HG03521 (cell line): ENCODE measurements around the gene MVB12A.

Source experiments
- ATAC-seq: cut with Tn5 transposase; IDR thresholded peaks from one replicate; pipeline ENCODE4 v1.9.1; 2021; ENCODE audit warnings: mild to moderate bottlenecking, moderate library complexity; ENCODE audit not compliant: unreplicated experiment

MVB12A gene

DNA sequence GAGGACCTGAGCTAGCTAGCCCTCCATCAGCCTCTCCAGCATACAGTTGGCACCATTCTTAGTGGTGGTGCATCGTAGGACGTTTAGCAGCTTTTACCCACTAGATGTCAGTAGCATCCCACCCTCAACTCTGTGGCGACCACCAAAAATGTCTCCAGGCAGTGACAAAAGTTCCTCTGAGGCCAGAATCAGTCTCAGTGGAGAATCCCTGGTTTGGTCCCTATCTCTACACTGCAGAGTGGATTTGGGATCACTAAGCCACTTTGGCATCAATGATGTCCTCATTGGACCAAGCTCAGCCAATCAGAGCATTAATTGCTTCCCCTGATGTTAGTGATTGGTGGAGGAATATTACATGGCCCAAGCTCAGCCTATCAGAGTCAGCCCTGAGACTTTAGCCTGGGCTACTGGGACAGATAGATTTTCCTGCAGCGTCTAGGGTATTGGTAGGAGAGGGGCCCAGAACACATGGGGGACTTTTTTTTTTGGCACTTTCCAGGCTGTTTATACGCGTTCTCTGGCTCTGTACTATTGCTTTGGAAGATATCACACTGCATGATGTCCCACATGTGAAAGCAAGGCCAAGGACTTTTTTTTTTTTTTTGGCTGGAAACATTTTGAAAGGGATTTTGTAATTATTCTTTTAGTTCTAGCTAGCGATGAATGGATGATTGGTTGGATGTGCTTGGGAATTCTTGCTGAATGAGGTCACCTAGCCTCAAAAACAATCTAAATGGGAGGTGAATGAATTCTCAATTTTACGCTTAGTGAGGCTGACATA is 21.6 kb downstream of the MVB12A start:
- ATAC-seq = no peak

DNA sequence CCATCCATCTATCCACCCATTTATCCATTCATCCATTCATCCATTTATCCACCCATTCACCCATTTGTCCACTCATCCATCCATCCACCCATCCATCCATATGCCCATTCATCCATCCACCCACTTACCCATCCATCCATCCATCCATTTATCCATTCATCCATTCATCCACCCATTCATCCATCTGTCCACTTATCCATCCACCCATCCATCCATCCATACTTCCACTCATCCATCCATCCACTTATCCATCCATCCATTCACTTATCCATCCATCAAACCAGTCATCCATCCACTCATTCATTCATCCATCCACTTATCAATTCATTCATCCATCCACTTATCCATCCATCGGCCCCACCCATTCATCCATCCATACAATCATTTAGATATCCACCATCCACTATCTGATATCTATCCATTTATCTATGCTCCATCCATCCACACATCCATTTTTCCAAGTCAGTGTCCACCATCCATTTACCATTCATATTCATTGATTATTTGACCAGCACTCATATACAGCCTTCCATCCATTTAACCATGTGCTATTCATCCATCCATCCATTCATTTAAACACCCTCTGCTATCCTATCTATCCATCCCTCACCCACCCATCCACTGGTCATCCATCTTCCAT is 25.8 kb downstream of the MVB12A start:
- no peak for ATAC-seq

DNA sequence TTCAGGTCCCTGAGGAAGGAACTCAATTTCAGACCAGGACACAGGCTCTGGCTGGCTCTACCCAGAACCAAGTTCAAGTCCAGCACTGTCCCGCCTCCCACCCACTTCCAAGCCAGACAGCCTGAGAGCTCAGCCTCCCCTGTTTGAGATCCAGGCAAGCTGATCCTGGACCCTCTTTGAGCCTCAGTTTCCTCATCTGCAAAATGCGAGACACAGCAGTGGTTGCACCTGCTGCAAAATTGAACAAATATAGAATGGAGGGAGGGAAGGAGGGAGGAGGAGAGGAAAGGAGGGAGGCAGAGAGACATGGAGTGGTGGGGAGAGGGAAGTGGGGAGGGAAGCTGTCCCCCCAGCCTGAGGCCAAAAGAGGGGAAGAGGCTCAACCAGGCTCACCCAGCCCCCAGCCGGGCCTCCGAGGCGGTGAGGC is 27.9 kb downstream of the MVB12A start:
- ATAC-seq = no peak

DNA sequence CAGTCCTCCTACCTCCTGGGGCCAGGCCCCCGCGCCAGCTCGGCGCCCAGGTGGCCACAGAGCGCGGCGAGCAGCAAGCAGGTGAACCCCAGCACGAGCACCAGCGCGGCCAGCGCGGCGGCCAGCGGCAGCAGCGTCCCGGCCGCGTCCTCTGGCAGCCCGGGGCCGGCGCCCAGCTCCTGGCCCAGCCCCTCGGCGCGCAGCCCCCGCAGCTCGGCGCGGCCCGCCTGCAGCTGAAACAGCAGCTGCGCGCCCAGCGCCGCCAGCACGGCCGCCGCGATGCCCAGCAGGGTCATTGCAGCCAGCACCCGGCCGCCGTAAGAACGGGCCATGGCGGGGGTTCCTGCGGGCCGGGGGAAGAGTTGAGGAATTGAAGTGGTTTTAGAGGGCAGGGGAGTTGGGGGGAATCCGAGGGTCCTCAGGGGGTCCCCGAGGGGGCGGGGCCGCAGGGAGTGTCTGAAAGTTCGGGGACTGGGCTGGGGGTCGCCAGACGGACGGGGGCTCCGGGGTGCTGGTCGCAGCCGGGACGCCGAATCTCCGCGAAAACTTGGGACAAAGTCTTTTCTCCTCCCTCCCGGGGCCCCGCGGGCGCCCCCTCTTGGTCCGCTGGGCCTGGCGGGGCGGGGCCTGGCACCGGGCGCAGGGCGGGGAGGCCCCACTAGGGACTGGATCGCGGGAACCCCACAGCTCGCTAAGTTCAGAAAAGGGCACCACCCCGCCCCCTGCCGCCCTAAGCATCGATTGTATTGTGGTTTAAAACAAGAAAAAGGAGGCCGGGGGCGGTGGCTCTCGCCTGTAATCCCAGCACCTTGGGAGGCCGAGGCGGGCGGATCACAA is 28.5 kb downstream of the MVB12A start, which contains the start of gene TMEM221:
TSS of gene TMEM221 (minus strand) at position 538 of the 837 bp plus-strand sequence. CDS start at position 332, 206 bp downstream.
- ATAC-seq = no peak

DNA sequence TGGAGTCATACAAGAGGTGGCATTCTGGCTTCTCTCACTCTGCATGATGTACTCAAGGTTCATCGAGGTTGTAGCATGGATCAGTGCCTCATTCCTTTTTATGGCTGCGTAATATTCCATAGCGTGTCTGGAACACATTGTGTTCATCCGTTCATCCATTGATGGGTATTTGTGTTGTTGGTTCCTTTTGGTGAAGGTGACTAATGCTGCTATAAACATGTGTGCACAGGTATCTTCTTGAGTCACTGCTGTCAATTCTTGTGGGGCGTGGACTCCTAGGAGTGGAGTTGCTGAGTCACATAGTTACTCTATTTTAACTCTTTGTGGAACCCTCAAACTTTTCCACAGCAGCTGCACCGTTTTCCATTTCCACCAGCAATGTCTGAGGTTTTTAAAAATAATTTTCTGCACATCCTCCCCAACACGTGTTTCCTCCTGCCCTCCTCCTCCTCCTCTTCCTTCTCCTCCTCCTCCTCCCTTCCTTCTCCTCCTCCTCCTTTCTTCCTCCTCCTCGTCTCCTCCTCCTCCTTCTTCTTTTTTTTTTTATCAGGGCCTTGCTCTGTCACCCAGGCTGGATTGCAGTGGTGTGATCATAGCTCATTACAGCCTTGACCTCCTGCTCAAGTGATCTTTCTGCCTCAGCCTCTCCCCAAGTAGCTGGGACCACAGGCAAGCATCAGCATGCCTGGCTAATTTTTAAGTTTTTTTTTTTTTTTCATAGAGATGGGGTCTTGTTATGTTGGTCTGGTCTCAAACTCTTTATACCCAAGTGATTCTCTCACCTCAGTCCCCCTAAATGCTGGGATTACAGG is 30.6 kb downstream of the MVB12A start:
- ATAC-seq = no peak

DNA sequence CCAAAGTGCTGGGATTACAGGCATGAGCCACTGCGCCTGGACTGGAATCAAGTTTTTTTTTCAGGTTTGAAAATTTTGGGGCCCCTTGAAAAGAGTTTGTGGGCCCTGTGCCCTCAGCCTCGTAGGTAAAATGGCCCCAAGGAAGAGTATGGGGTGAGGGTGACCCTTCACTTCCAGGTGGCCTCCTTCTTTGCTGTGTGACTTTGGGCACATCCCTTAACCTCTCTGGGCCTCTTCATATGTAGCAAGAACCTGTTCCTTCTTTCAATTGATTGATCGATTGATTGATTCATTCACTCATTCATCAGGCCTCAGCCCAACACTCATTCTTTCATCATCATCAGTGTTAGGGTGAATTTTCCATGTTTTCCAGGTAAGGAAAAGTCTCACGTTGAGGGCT is 32.0 kb downstream of the MVB12A start:
- ATAC-seq = no peak

DNA sequence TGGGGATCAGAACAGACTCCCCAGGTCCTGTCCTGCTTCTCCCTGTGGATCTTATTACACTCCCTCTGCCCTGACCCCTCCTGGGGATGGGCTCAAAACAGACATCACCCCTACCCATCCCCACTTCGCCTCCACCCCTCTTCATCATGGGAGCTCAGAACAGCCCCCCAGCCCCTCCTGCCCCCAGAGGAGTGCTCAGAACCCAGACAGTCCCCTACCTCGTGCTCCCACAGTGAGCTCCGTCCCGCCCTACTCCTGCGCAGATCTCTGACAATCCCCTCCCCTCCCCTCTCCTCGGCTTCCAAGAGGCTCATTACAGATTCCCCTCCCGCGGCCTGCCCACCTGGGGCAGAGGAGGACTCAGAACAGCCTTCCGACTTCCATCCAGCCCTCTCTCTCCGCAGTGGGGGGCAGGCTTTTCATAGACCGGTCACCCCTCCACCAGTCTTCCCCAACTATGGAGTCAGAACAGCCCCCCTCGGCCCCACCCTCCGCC is 34.8 kb downstream of the MVB12A start:
- ATAC-seq = no peak

DNA sequence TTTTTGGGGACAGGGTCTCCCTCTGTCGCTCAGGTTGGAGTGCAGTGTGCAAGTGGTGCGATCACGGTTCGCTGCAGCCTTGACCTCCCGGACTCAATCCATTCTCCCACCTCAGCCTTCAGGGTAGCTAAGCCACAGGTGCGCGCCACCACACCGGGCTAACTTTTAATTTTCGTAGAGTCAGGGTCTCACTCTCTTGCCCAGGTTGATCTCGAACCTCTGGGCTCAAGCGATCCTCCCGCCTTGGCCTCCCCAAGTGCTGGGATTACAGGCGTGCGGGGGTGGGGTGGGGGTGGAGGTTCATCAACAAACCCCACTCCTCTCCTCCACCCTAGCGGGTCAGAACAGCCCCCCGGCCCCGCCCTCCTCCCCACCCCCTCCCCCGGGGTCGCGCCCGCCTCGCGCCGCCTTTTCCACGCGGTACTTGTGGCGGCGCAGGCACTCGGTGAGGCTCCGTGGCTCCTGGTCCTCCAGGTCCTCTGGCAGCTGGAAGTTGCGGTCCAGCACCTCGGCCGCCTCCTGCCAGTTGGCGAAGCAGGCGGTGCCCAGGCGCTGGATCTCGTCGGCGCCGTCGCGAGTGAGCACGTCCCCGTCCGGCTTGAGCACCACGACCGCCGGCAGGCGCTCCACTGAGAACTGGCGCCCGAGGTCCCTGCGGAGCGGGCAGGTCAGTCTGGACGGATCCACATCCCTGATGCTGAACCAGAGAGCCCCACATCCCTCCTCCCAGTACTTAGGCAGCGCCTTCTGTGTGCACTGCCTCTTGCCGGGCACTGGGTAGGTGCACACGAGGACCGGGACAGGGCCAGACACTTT is 35.7 kb downstream of the MVB12A start:
- no peak for ATAC-seq

DNA sequence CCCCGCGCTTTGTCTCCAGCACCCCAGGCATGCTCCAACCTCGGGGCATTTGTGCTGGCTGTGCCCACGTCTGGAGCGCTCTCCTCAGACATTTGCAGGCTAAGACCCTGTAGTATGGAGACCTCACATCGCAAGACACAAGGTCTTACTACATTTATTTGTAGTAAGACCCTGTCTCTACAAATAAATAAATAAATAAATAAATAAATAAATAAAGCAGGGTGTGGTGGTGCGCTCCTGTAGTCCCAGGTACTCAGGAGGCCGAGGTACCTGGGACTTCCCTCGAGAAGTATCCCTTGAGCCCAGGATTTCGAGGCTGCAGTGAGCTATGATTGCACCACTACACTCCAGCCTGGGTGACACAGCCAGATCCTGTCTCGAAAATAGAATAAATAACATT is 36.3 kb downstream of the MVB12A start:
- no peak for ATAC-seq

DNA sequence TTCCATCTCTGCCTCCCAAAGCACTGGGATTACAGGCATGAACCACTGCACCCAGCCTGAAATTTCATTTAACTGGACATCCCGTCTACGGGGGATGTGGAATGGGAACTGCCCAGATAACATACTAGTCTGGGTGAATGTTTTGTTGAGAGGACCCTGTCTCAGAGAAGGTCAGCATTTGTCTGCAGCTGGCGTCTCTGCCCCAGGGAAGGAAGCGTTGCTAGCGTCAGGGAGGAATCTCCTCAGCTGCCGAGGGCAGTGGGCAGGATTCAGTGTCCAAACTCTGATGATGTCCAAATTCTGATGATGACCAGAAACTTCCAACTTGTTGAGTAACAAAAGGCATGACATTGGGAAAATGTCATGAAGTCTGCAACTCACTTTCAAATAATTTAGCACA is 37.8 kb downstream of the MVB12A start:
- no peak for ATAC-seq

DNA sequence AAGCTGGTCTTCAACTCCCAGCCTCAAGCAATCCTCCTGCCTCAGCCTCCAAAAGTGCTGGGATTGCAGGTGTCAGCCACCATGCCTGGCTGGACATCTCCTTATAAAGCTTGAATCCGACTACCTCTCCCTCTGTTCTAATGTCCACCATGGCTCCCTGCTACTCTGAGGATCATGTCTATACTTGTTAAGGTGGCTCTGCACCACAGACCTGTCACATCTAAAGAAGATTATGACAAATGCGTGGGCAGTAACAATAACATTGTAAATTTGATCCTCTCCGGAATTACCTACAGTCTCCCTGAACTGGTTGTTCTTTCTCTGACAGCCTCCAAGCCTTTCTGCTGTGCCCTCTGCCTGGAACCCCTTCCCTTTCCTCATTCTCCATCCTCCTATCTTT is 39.1 kb downstream of the MVB12A start:
- no peak for ATAC-seq

DNA sequence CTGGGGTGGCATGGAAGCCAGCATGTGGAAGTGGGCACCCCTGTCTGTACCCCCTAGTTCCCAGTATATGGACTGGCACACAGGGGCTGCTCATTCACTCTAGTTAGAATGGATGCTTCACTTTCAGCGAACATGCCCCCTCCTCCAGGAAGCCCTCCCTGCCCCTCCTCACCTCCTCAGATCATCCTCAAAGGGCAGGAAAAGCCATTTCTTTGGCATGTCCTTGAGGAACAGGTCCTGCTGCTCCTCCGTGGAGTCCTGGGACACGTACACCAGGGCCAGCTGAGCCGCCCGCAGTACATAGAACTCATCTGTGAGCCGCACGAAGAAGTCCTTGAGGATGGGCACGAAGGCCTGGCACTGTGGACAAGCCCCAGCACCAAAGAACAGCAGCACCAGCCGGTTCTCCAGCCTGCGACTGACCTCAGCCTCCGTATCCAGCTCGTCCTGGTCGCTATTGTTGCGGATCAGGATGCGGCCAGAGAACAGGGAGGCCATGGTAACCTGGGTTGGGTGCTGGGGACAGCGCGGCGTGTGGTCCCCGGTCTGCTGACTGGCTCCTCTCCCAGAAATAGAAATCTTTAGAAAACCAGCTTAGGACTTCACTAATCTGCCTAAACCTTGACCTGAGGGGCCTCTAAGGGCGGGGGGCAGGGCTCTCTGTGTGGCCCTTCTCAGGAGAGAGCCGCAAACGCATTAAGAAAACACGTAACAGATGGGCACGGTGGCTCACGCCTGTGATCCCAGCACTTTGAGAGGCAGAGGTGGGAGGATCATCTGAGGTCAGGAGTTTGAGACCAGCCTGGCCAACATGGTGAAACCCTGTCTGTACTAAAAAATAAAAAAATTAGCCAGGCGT is 40.8 kb downstream of the MVB12A start, which contains the start of gene NXNL1:
TSS of gene NXNL1 (minus strand) at position 555 of the 859 bp plus-strand sequence. CDS start at position 498, 57 bp downstream.
- no peak for ATAC-seq

DNA sequence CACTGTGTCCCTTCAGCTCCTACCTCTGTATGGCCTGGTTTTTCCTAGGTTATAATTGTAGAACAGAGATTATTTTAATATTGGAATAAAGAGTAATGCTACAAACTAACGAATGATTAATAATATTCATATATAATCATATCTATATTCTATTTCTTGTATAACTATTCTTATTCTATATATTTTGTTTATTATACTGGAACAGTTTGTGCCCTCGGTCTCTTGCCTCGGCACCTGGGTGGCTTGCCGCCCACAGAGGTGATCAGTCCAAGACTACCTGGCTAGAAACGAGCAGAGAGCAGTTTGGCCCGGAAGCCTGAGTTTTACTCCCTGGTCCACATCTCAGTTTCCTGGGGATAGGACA is 46.6 kb downstream of the MVB12A start:
- ATAC-seq = no peak

DNA sequence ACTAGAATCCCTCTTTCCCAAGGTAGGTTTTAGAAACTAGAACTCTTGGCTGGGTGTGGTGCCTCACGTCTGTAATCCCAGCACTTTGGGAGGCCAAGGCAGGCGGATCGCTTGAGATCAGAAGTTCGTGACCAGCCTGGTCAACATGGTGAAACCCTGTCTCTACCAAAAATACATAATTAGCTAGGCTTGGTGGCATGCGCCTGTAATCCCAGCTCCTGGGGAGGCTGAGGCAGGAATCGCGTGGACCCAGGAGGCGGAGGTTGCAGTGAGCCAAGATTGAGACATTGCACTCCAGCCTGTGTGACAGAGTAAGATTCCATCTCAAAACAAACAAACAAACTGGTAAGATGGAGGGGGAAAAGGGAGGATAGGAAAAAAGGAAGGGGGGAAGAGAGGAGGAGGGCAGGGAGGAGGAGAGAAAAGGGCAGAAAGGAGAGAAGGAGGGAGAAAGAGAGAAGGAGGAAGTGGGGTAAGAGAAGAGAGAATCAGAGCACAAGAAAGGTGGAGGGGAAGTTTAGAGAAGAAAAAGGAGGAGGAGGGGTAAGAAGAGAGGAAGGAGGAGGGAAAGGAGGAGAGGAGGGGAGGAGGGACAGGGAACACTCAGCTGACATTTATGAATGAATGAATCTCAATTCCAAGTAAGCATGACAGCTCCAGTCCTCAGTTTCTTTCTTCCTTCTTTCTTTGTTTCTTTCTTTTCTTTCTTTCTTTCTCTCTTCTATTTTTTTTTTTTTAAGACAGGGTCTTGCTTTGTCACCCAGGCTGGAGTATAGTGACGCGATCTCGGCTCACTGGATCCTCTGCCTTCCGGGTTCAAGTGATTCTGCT is 47.8 kb downstream of the MVB12A start:
- ATAC-seq = no peak

DNA sequence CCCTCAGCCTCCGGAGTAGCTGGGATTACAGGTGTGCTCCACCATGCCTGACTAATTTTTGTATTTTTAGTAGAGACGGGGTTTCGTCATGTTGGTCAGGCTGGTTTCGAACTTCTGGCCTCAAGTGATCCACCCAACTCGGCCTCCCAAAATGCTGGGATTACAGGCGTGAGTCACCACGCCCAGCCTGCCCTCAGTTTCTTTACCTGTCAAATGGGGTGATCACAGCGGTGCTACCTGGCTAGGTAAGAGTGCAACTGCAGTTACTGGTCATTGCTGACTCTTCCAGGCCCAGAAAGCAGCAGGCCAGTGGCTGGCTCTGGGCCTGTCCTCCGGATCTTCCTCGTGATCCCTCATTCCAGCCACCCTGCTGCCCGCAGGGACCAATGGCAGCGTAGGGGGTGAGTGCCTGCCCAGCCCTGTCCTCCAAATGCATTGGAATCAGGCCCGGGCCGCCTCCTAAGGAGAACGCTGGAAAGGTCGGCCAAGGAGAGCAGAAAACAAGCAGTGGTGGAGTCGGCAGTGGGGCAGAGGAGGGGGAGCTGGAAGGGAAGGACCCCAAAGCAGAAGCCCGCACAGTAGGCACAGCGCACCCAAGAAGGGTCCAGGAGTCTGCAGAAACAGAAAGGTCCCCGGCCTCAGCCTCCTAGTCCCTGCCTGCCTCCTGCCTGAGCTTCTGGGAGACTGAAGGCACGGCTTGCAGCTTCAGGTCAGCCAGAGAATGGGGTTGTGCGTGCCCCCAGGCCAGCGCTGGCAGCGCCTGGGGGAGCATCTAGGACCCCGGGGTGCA is 48.6 kb downstream of the MVB12A start:
- ATAC-seq = no peak

DNA sequence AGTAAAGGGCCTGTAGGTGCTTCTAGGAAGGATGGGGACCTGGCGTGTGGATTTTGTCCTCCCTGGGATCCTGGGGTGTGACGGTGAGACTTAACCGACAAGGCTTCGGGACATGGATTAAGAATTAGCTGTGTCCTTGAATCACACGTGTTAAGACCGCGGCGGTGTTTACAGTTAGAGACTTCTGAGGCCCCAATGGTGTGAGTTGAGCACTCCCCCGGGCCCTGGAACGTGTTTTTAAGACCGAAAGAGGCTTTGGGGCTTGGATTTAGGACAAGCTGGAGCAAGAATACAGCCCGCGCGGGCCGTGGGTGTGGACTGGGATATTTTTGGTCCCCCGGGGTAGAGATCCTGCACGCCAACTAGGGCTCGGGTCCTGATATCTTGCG is 49.2 kb downstream of the MVB12A start:
- ATAC-seq = no peak

DNA sequence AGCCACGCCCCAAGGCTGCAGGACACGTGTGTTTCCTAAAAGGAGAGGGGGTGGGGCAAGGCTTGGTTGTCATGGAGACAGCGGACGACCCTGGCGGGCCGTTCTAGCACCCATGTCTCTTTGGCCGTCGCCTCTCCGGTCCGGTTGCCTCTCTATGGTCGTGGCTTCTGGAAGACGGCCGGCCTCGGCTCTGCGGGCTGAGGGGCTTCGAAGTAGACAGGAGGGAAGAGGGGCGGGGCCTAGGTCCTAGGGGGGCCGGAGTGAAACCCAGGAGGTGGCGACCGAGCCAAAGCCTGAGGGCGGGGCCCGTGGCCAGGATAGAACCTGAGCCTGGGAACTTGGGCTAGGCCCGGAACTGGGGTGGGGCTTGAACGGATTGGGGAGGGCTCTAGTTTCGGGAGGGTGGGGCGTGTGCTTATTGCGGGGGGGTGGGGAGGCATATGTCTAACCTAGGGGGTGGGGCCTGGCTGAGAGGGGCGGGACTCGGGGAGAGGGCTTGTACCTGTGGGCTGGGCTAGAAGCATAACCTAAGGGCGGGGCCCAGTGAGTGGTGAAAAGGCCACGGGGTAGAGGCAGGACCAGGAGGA is 49.7 kb downstream of the MVB12A start:
- peak; percentile 47 for ATAC-seq
